ENCODE data around the gene TMEM181.
"Not testable (repeated sequence)": the region's sequence is repeated elsewhere in the genome, so short reads cannot be mapped to it uniquely, and the experiment has no call there.

TMEM181 gene

GRCh38 chr6:158622545-158623190 is 62.8 kb downstream of the TMEM181 start:
- DNase-seq, result no peak

- no peak for DNase-seq
These were observed 65.1 kb downstream of the TMEM181 start for GRCh38 chr6:158624684-158625682.

GRCh38 chr6:158625881-158626305 is 66.0 kb downstream of the TMEM181 start:
- DNase-seq, result no peak

GRCh38 chr6:158626360-158627167 is 66.7 kb downstream of the TMEM181 start:
- no peak for DNase-seq

GRCh38 chr6:158627168-158627939 is 67.5 kb downstream of the TMEM181 start:
- DNase-seq, result no peak

GRCh38 chr6:158627940-158628211 is 68.0 kb downstream of the TMEM181 start:
- no peak for DNase-seq

GRCh38 chr6:158628542-158628941 is 68.7 kb downstream of the TMEM181 start:
- no peak for DNase-seq

GRCh38 chr6:158629367-158630221 is 69.7 kb downstream of the TMEM181 start:
- DNase-seq, result no peak

GRCh38 chr6:158630938-158631616 is 71.2 kb downstream of the TMEM181 start:
- no peak for DNase-seq

GRCh38 chr6:158631678-158632537 is 72.0 kb downstream of the TMEM181 start:
- DNase-seq, result no peak

- DNase-seq, result not testable (repeated sequence)
These were observed 72.7 kb downstream of the TMEM181 start for GRCh38 chr6:158632538-158633119.

GRCh38 chr6:158633127-158633526 is 73.2 kb downstream of the TMEM181 start:
- no peak for DNase-seq

- no peak for DNase-seq
These were observed 75.0 kb downstream of the TMEM181 start for GRCh38 chr6:158634695-158635426.

GRCh38 chr6:158635427-158636073 is 75.7 kb downstream of the TMEM181 start:
- no peak for DNase-seq

- no peak for DNase-seq
These were observed 76.9 kb downstream of the TMEM181 start for GRCh38 chr6:158636778-158637177.

GRCh38 chr6:158638324-158638854 is 78.5 kb downstream of the TMEM181 start:
- DNase-seq, result no peak

GRCh38 chr6:158639056-158639455 is 79.2 kb downstream of the TMEM181 start:
- no peak for DNase-seq

- DNase-seq, result no peak
These were observed 80.6 kb downstream of the TMEM181 start for GRCh38 chr6:158640519-158640918.
